Sigmoid colon (tissue), 7 donors: ENCODE measurements around the gene ABI2. TPM values are rescaled to one million over a fixed set of nuclear protein-coding genes. Genes with fewer than 3 reads are reported as not detected.

ENCODE experiments used
- DNase-seq: peaks from one replicate; pipeline ENCODE4 v3.0.0-alpha.2; 2019
- H3K27ac ChIP-seq, 4 donors: fragments of 200-600 bp; sonication (generic); one replicate each; pipeline ENCODE4 v1.5.1; 2016 to 2019; ENCODE audit warnings: mild to moderate bottlenecking in 1 of 4
- H3K27me3 ChIP-seq, 3 donors: fragments of 200-600 bp; sonication (generic); one replicate each; pipeline ENCODE4 v1.5.1; 2019; ENCODE audit warnings: mild to moderate bottlenecking in 1 of 3
- H3K36me3 ChIP-seq, 4 donors: fragments of 200-600 bp; sonication (generic); one replicate each; pipeline ENCODE4 v1.5.1; 2016 to 2019
- H3K4me1 ChIP-seq, 4 donors: fragments of 200-600 bp; sonication (generic); one replicate each; pipeline ENCODE4 v1.5.1; 2017 to 2019
- H3K4me3 ChIP-seq, 4 donors: fragments of 200-600 bp; sonication (generic); one replicate each; pipeline ENCODE4 v1.5.1; 2017 to 2019; ENCODE audit warnings: mild to moderate bottlenecking in 2 of 4, moderate library complexity in 1 of 4
- H3K9me3 ChIP-seq, 4 donors: fragments of 200-600 bp in 3 of 4; sonication (generic) in 3 of 4; one replicate each; pipeline versions ENCODE4 v1.5.1 to v1.6.1; 2013 to 2019
- CTCF ChIP-seq, 4 experiments: fragments of 450-650 bp in 3 of 4; fragments of 200-600 bp in 1 of 4; IDR thresholded peaks; one replicate each; pipeline ENCODE4 v1.5.1; 2016 to 2019; ENCODE audit warnings: antibody characterized with exemption in 4 of 4, mild to moderate bottlenecking in 3 of 4, moderate library complexity in 2 of 4
- EP300 ChIP-seq, 4 donors: sonication (generic); formaldehyde crosslinking; IDR thresholded peaks; one replicate each; pipeline ENCODE4 v1.6.1; 2017; ENCODE audit warnings: antibody characterized with exemption in 4 of 4
- POLR2A ChIP-seq, 2 donors: fragments of 450-650 bp; IDR thresholded peaks; one replicate each; pipeline ENCODE4 v1.6.1; 2016; ENCODE audit warnings: antibody characterized with exemption in 2 of 2, mild to moderate bottlenecking in 2 of 2, moderate library complexity in 2 of 2
- POLR2AphosphoS5 ChIP-seq, 4 donors: sonication (generic); formaldehyde crosslinking; IDR thresholded peaks; one replicate each; pipeline ENCODE4 v1.6.1; 2017; ENCODE audit warnings: antibody characterized with exemption in 4 of 4
- WGBS, 2 donors: extraction: QIAGEN DNeasy Blood & Tissue Kit; methylation state at CpG; one replicate each; pipeline ENCODE4 v1.1.7; 2013; 5-methylcytosine and 5-hydroxymethylcytosine counted together
- intact Hi-C: fragments of 100-400 bp; cut with DNase I; formaldehyde crosslinking; loops from one replicate; pipeline ENCODE4 v1.15.1; 2023
- polyA plus RNA-seq, 3 donors: library from polyadenylated mRNA; stranded (reverse); fragments of 200-250 nt; gene quantifications; one replicate each; pipeline ENCODE4 v1.2.3, GENCODE V29; 2013
- total RNA-seq, 4 donors: library from RNA; depleted of rRNA; stranded (reverse); fragments of >200 nt; gene quantifications; one replicate each; pipeline ENCODE4 v1.1.0, GENCODE V29; 2016
- donor health status: healthy with polysubstance abuse.
- donor health status: Bipolar disorder and iron deficiency.
- donor health status: healthy.

ABI2 gene
- total and polyA plus RNA-seq, 7 donors, result 3.6 to 61.9 (median 38.3) TPM

- intact Hi-C loops, result no loop called here
- Histone ChIP-seq H3K27ac (no peak overlapping the region), H3K27me3 (no peaks in the 10 kb centered on the region), H3K9me3 (no peaks in the 10 kb centered on the region), H3K4me1 (peaks cover 0 to 14% (median 4%) of the 10 kb centered on the region in 4 donors), H3K4me3 (no peak overlapping the region), H3K36me3 (no peaks in the 10 kb centered on the region)
- TF ChIP-seq CTCF (IDR thresholded peaks at IDR 0.05) (no peak), POLR2AphosphoS5 (IDR thresholded peaks at IDR 0.05) (no peak), POLR2A (IDR thresholded peaks at IDR 0.05) (no peak), EP300 (IDR thresholded peaks at IDR 0.05) (no peak)
- DNase-seq, result no peak
- 93 to 95% methylated on average over 5 of the region's 5 CpGs for WGBS, 2 donors
Observed at GRCh38 chr2:203471323-203471722, 143.1 kb downstream of the ABI2 start.

- H3K36me3 ChIP-seq, result no peaks in the 10 kb centered on the region
- H3K27me3 ChIP-seq, result no peaks in the 10 kb centered on the region
- H3K9me3 ChIP-seq, result no peaks in the 10 kb centered on the region
- TF ChIP-seq EP300 (IDR thresholded peaks at IDR 0.05) (no peak), POLR2AphosphoS5 (IDR thresholded peaks at IDR 0.05) (no peak), POLR2A (IDR thresholded peaks at IDR 0.05) (no peak), CTCF (IDR thresholded peaks at IDR 0.05) (no peak)
- no peak for DNase-seq
- H3K4me1 ChIP-seq, result no peaks in the 10 kb centered on the region
- intact Hi-C loops, result no loop called here
- H3K4me3 ChIP-seq, result no peak overlapping the region
- H3K27ac ChIP-seq, result no peak overlapping the region
- WGBS, 2 donors, result 88% methylated on average over 2 of the region's 2 CpGs
Observed at GRCh38 chr2:203476881-203477280, 148.7 kb downstream of the ABI2 start.

GRCh38 chr2:203480623-203481022 is 152.4 kb downstream of the ABI2 start:
- H3K4me1 ChIP-seq, result no peaks in the 10 kb centered on the region
- no peak for DNase-seq
- H3K4me3 ChIP-seq, result no peak overlapping the region
- 88 to 92% methylated on average over 5 of the region's 5 CpGs for WGBS, 2 donors
- no peaks in the 10 kb centered on the region for H3K9me3 ChIP-seq
- H3K27ac ChIP-seq, result no peak overlapping the region
- H3K27me3 ChIP-seq, result no peaks in the 10 kb centered on the region
- intact Hi-C loops, result no loop called here
- H3K36me3 ChIP-seq, result peaks cover 0 to 2% (median 0%) of the 10 kb centered on the region in 4 donors
- no peak for TF ChIP-seq CTCF (IDR thresholded peaks at IDR 0.05)
- no peak for TF ChIP-seq POLR2A (IDR thresholded peaks at IDR 0.05)
- no peak for TF ChIP-seq EP300 (IDR thresholded peaks at IDR 0.05)
- no peak for TF ChIP-seq POLR2AphosphoS5 (IDR thresholded peaks at IDR 0.05)

- Histone ChIP-seq H3K27ac (no peak overlapping the region), H3K9me3 (no peaks in the 10 kb centered on the region), H3K4me3 (no peak overlapping the region), H3K4me1 (no peaks in the 10 kb centered on the region), H3K27me3 (no peaks in the 10 kb centered on the region), H3K36me3 (peaks cover 0 to 7% (median under 1%) of the 10 kb centered on the region in 4 donors)
- DNase-seq, result no peak
- intact Hi-C loops, result loop anchor here (1.0 to 5.0 kb wide), 3 partner anchors 168 to 425 kb away; no protein-coding TSS in a partner anchor
- WGBS, 2 donors, result 74 to 75% methylated on average over 8 of the region's 8 CpGs
- TF ChIP-seq CTCF (IDR thresholded peaks at IDR 0.05), result peak; percentile 53 to 55 (median 53)
- TF ChIP-seq EP300 (IDR thresholded peaks at IDR 0.05), result no peak
Observed at GRCh38 chr2:203484266-203485112, 156.3 kb downstream of the ABI2 start.
